ENCODE measurements around the gene SYT9.

SYT9 gene

DNA sequence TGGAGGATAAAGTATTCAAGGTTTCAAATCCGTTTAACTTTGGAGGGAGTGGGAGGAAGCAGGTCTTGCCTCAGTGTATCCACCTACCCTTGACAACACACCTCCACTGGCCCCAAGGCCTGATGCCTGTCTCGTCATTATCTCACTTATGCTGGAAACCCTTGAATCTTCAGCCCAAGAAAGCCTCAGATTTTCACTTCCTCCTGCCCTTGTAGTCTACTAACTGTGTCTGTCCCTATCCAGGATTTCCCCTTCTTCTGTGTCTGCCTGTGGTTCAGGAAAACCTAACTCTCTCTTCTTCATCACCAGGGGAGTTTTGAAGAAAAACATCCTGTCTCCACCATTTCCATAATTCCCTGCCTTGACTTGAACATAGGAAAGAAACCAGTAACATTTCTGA is 56.1 kb downstream of the SYT9 start:
- H3K9me3 Mint-ChIP-seq, result no peaks in the 10 kb centered on the region
- peaks cover 3% of the 10 kb centered on the region for H3K27me3 Mint-ChIP-seq (ENCODE audit: low read depth, poor library complexity)
- no peak overlapping the region for H3K27ac Mint-ChIP-seq
- TF ChIP-seq, protein P1, sequence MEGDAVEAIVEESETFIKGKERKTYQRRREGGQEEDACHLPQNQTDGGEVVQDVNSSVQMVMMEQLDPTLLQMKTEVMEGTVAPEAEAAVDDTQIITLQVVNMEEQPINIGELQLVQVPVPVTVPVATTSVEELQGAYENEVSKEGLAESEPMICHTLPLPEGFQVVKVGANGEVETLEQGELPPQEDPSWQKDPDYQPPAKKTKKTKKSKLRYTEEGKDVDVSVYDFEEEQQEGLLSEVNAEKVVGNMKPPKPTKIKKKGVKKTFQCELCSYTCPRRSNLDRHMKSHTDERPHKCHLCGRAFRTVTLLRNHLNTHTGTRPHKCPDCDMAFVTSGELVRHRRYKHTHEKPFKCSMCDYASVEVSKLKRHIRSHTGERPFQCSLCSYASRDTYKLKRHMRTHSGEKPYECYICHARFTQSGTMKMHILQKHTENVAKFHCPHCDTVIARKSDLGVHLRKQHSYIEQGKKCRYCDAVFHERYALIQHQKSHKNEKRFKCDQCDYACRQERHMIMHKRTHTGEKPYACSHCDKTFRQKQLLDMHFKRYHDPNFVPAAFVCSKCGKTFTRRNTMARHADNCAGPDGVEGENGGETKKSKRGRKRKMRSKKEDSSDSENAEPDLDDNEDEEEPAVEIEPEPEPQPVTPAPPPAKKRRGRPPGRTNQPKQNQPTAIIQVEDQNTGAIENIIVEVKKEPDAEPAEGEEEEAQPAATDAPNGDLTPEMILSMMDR (IDR thresholded peaks at IDR 0.05), result no peak
- DNase-seq, result no peak
- H3K4me1 Mint-ChIP-seq, result peaks cover 6% of the 10 kb centered on the region
- H3K36me3 Mint-ChIP-seq (ENCODE audit: low read depth), result no peaks in the 10 kb centered on the region
- no peak overlapping the region for H3K4me3 Mint-ChIP-seq

DNA sequence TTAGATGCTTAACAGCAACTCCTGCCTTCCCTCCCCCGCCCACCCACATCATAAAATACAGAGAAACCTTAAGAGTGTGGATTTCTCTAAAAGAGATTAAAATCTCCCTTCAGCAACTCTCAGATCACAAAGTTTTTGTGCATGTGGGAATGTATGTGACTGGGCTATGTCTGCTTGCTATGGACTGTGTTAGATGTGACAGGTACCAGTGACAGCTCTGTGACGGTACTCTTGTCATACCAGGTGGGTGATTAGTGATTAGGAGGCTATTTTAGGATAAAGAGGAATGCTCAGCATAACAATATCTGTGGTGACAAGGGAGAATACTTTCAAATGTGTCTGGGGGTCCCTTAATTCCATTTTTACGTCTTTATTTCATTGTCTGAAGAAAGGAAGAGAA is 60.2 kb downstream of the SYT9 start:
- DNase-seq, result no peak
- peaks cover 9% of the 10 kb centered on the region for H3K27me3 Mint-ChIP-seq (ENCODE audit: low read depth, poor library complexity)
- H3K27ac Mint-ChIP-seq, result no peak overlapping the region

DNA sequence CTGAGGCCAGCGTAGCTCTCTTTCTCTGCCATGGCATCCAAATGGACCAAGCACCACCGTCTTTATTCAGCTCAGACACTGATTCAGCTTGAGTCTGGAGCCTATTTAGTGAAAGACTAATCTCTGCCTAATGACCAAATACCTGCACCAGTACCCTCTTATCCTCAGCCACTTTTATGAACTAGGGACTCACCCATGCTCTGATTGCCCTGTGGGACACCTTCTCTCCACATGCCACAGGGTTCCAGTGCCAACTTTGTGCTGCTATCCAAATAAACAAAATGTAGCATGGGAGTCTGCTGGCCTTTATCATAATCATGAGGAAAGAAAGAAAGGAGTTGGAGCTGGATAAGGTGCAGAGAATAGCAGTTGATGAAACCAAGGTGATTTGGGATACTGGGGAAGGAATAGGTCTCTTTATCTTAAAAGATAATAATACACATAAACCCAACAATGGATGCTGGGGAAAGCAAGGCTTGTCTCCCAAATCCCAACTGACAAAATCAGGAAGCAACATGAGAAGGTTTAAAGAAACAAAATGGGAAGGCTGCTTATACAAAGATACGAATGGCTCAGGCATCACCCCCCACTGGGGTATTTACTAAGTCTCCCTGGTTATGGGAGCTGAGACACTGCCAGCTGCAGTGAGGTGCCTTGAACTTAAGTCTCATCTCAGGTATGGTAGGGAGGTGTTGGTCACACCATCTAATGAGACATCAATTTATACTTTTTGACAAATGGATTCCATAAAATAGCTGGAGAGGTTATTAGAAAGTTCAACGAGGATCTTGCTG is 63.3 kb downstream of the SYT9 start:
- Mint-ChIP-seq H3K27me3 (ENCODE audit: low read depth, poor library complexity) (peaks cover 10% of the 10 kb centered on the region), H3K27ac (no peak overlapping the region), H3K9me3 (no peaks in the 10 kb centered on the region), H3K36me3 (ENCODE audit: low read depth) (no peaks in the 10 kb centered on the region), H3K4me1 (no peaks in the 10 kb centered on the region), H3K4me3 (no peak overlapping the region)
- no peak for DNase-seq
- TF ChIP-seq, protein P1 (IDR thresholded peaks at IDR 0.05), result no peak

More for the DNA sequence above, 60.2 kb downstream of the SYT9 start:
- no peaks in the 10 kb centered on the region for H3K36me3 Mint-ChIP-seq (ENCODE audit: low read depth)
- peaks cover 6% of the 10 kb centered on the region for H3K4me1 Mint-ChIP-seq
- no peaks in the 10 kb centered on the region for H3K9me3 Mint-ChIP-seq
- H3K4me3 Mint-ChIP-seq, result no peak overlapping the region
- TF ChIP-seq, protein P1 (IDR thresholded peaks at IDR 0.05), result no peak

DNA sequence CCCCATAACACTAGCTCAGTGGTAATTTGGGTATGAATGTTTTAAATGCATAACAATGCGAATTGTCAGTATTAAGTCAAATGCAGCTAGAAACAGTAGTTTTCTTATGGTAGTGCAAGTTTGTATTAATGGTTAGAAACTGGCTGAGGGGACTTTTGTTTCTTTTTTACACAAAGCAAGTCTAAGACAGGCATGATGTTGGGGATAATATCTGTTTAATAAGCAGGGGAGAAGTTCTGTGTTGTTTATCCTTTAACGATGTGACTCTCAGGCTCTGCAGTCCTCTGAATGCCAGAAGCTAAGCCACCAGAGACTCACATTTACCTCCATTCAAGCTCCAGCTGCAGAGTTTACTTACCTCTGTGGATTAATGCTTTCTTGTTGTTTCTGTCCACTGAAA is 67.8 kb downstream of the SYT9 start:
- Mint-ChIP-seq H3K36me3 (ENCODE audit: low read depth) (no peaks in the 10 kb centered on the region), H3K27ac (no peak overlapping the region), H3K4me3 (no peak overlapping the region), H3K9me3 (no peaks in the 10 kb centered on the region), H3K4me1 (no peaks in the 10 kb centered on the region), H3K27me3 (ENCODE audit: low read depth, poor library complexity) (peaks cover 10% of the 10 kb centered on the region)
- TF ChIP-seq, protein P1 (IDR thresholded peaks at IDR 0.05), result no peak
- DNase-seq, result no peak

DNA sequence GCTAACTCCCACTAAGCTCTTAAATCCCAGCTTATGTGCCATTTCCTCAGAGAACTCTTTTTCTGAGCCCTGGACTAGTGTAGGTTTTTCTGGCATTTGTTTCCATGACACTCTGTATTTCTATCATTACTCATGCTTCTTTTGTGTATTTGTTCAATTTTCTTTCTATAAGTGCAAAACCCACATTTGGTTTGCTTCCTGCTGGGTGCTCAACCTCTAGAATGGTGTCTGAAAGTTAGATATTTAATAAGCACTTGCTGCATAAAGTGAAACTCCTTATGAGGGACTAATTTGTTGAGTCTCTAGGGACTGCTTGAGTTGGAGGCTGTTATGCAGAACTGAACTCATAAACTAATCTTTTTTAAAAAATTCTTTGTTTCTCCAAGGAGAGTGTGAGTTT is 68.6 kb downstream of the SYT9 start:
- no peaks in the 10 kb centered on the region for H3K9me3 Mint-ChIP-seq
- no peak for DNase-seq
- TF ChIP-seq, protein P1 (IDR thresholded peaks at IDR 0.05), result no peak
- no peak overlapping the region for H3K4me3 Mint-ChIP-seq
- no peak overlapping the region for H3K27ac Mint-ChIP-seq
- no peaks in the 10 kb centered on the region for H3K36me3 Mint-ChIP-seq (ENCODE audit: low read depth)
- no peaks in the 10 kb centered on the region for H3K4me1 Mint-ChIP-seq
- H3K27me3 Mint-ChIP-seq (ENCODE audit: low read depth, poor library complexity), result peaks cover 8% of the 10 kb centered on the region
